CD4-positive, alpha-beta T cell treated with Interleukin-2 at 100 ng/mL for 4 hours (primary cell): ENCODE results near the gene POLN.

Experiments used
- DNase-seq: peaks from one replicate; pipeline ENCODE4 v3.0.0-alpha.2; 2020; ENCODE audit warnings: low spot score

The POLN gene

DNA sequence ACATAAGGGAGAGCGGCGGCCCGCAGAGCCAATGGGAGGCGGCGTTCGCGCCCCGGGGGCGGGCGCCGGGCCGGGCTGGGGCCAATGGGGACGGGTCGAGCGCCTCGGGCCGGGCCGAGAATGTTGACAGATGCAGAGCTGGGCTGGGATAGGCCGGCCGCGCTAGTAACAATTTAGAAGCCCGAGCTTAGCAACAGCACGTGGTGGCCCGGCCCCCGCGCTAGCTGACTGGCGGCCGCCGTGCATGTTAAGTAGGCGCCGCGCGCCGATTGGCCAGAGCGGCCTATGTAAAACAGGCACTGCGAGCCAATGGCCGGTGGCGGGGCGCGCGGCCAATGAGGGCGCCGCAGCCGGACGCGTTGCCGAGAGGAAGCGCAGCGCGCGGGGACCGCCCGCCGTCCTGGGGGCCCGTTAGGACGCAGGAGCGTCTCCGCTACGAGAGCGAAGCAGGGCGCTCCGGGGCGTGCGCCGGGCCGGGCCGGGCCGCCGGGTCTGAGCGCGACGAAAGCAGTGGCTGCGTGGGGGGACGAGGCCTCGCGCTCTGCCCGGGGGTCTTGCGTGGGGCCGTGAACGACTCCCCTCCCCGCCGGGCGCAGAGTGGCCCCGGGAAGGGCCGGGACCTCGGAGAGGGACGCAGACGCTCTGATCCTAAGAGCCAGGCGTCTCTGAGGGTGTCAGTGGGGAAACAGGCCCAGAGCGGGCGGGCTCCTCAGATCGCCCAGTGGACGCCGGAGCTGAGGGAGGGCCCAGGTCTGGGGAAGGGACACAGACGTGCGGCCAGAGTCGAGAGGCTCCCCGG is 20.4 kb upstream of the POLN start:
- DNase-seq, result peak; percentile 99

- no peak for DNase-seq
Measured at GRCh38 chr4:2261853-2262144, 19.9 kb upstream of the POLN start, which contains the start of gene MXD4. MXD4 (minus strand) TSS chr4:2262109; CDS start chr4:2261980, 129 bp downstream.

- peak; percentile 52 for DNase-seq
Measured at GRCh38 chr4:2261110-2261852, 19.4 kb upstream of the POLN start.

GRCh38 chr4:2260344-2261109 is 18.6 kb upstream of the POLN start:
- DNase-seq, result no peak

DNA sequence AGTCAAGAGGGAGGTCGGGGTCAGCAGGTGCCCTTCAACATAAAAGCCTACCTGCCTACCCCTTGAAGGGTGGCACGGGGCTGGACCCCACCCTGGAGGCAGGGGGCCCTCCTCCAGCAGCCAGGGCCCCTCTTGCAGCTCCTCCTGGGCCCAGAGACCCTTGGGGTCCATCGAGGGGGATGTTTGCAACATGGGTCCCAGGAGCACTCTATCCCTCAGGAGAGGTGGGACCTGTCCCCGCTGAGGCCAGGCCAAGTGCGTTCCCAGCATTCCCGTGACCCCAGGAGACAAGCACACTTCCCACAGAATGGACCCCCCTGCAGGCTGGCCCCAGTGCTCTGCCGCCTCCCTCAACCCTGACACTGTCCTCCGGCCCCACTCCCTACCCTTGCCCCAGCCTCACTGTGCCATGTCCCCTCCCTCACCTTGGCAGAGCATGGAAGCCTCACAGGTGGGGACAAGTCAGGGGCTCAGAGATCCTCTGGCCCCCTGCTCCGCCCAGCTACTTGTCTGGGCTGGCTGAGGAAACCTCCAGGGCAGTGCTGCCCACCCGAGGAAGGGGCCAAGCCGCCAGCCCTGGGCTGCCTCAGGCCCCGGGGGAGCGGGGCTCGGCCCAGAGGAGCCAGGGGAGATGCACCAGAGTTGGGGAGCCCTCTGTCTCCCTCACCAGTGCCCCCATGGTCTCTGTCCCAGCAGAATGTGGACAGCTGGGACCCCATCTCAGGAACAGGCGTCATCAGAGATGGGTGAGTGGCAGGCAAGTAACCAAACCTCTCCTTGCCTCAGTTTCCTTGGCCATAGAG is 17.8 kb upstream of the POLN start:
- no peak for DNase-seq

DNA sequence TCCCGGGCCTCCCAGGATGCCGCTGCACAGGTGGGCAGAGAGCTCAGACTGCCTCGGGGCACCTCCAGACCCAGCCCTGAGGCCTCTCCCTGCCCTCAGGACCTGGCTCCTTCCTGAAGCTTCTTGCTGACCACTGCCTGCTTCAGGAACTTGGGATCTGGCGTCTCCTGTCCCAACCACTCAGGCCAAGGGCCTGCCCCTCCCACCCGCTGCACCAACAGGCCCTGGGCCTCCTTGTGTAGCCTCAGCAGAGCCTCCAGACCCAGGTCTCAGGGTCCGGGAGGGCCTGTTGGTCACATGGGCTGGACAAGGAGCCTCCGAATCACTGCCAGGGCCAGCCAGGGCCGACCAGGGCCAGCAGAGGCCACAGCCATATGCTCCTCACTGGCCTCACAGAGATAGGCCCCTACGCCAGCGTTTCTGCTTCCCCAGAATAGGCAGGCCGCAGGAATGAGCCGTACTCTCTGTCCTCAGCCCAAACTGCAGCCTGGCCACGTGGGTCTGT is 17.2 kb upstream of the POLN start:
- DNase-seq, result no peak

GRCh38 chr4:2258091-2259035 is 16.4 kb upstream of the POLN start:
- no peak for DNase-seq

DNA sequence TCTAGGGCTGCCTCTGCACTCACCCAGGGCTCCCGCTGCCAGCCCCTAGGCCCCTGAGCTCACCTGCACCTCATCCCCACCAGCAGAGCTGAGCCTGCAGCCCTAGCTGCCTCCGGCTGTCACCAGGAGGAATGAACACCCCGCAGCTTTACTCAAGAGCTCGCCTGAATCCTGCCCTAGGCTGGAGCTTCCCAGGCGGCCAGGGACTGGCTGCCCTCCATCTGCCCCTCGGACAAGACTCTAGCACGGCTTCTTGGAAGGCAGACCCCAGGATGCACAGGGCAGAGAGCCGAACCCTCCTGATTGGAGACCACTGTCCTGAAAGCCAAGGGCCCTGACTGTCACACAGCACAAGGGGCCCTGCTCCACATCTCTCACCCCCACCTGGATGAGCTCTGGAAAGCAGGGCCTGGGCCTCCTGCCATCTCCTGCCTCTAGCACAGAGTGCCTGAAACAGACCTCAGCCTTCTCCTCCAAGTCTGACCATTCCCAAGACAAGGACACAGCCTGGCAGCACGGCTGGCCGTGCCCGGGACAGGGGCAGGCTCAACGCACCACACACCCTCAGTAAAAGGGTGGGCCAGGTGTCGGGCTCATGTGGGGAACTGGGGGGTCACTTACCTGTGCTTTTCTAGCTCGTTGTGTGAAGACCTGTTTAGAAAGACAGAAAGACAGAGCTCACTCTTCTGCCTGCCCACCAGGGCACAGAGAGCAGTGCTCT is 15.6 kb upstream of the POLN start:
- no peak for DNase-seq

- DNase-seq, result no peak
Measured at GRCh38 chr4:2256781-2257191, 14.9 kb upstream of the POLN start.

- DNase-seq, result no peak
Measured at GRCh38 chr4:2256156-2256731, 14.3 kb upstream of the POLN start.

GRCh38 chr4:2255501-2256155 is 13.7 kb upstream of the POLN start:
- no peak for DNase-seq

GRCh38 chr4:2254665-2255500 is 13.0 kb upstream of the POLN start:
- no peak for DNase-seq

DNA sequence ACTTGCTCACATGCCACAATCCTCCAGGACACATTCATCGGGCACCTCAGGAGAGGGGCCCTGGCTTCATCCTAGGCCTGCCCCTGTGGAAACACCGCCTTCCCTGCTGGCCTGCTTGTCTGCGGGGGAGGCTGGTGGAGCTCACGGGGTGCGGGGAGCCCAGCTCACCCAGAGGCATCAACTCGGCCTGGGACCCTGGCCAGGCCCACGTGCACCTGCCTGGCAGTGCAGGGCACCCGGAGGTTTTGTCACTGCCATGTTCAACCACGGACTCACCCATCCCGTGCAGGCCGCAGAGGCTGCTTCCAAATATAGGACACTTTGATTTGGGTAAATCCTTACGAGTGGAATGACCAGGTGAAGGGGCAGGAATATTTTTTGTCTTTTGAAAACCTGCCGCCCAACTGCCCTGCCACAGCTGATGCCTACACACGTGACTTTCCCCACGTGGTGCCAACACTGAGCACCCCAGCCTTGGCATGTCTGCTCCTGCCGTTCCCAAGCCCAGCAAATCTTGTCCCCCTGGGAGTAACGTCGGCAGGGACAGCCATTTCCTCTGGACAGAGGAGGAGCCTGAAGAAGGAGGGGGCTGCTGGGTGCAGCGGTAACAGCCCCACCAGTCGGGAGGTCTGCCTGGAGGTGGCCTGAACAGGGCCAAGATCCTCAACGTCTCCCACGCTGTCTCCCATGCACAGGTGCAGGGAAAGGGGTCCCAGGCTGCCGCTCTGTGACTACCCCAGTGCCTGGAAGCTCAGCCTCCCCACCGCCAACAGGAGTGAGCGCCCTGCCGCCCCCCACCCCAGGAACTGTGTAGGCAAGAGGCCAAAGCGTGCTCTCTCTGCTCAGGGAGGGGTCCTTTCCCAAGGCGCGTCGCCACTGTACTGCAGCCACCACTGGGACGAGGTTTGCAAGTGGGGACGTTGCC is 11.5 kb upstream of the POLN start:
- no peak for DNase-seq

- DNase-seq, result no peak
Measured at GRCh38 chr4:2252530-2253091, 10.7 kb upstream of the POLN start.

DNA sequence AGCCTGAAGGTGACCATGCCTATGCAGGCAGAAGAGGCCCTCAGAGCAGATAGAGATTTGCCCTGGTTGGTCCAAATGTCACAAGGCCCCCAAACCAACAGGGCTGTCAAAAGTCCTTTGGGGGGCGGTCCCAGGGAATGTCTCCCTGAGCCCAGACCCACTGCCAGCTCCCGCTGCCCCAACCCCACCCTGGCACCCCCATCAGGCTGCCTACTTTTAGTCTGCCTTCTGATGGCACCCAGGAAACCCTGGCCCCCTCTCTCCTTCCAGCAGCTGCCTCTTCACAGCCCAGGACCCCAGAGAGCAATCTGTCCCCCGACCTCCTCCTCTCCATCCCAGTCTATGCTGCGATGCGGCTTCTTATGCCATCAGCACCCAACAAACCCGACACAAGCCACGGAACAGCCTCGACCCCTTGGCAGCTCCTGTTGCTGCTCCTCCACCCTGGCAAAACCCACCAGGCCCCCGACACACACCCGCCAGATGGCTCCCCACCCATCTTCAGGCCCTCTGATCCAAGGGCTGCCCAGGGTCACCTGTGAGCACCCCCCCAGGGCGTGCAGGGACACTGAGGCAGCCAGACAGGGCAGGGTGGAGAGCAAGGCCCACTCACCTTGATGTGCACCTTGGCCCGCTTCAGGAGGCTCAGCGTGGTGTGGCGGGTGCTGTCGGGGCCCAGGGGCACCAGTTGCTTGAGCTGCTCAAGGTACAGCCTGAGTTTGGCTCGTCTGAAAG is 10.0 kb upstream of the POLN start:
- DNase-seq, result no peak
